Measurements from ENCODE around the gene MED13L. TPM values are rescaled to one million over a fixed set of nuclear protein-coding genes. Genes with fewer than 3 reads are reported as not detected.

Gene MED13L
- total and polyA plus RNA-seq, 2 of the 4 experiments (the other 2 are of a cell fraction), result 17.9 to 49.1 TPM

DNA sequence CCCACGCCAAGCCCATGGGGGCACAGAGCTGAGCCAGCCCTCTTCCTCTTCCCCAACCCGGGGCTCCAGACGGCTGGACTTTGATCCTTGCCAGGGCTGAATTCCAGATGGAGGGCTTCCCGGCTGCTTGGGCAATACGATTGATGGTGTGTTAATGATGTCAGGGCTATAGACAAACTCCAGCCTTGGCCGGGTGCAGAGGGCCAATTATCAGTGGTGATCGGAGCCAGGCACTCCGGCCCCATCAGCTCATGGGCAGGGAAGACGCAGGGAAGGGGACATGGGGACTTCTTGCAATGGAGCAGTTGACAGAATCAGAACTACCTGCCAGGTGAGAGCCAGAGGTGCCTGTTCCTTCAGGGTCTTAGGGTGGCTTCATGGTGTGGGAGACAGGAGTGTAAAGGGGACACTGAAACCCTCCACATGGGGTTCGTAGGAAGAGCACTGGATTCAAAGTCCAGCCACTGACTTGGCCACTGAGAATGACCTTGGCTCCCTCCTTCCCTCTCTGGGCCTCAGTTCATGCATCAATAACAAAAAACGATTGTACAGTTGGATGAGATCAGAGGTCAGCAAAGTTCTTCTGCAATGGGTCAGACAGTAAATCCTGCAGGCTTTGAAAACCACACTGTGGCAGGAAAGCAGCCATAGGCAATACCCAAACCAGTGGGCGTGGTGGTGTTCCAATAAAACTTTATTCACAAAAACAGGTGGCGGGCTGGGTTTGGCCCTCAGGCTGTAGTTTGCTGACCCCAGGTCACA, 333.7 kb downstream of the MED13L start:
- Histone ChIP-seq H3K9me3 (ENCODE audit: control insufficient read depth, insufficient read depth, low read length) (no peaks in the 10 kb centered on the region), H4K8ac (ENCODE audit: low read depth in 2 of 2, low read length in 2 of 2) (no peak overlapping the region), H3K27me3 (ENCODE audit: control insufficient read depth, insufficient read depth, low read length) (no peaks in the 10 kb centered on the region), H4K20me1 (ENCODE audit: insufficient read depth, low read length) (no peaks in the 10 kb centered on the region), H3K4me3 (ENCODE audit: insufficient read depth, low read depth, low read length) (no peak overlapping the region), H3K79me1 (ENCODE audit: low read depth in 1 of 2, low read length in 2 of 2) (no peaks in the 10 kb centered on the region), H2BK20ac (ENCODE audit: low read depth, low read length) (no peak overlapping the region), H4K91ac (ENCODE audit: insufficient read depth, low read depth, low read length) (no peak overlapping the region), H2BK120ac (ENCODE audit: low read depth, low read length) (no peak overlapping the region), H2BK15ac (ENCODE audit: low read depth, low read length) (no peak overlapping the region), H3K56ac (ENCODE audit: extremely low read depth, insufficient read depth, low read length) (no peak overlapping the region), H3K4ac (ENCODE audit: low read depth, low read length) (no peak overlapping the region), H3K14ac (replicated peaks; ENCODE audit: low read depth, low read length) (no peak overlapping the region), H2AFZ (replicated peaks; ENCODE audit: low read length, poor library complexity) (no peak overlapping the region), H3K23ac (ENCODE audit: low read depth, low read length) (no peak overlapping the region), H3K4me1 (ENCODE audit: control insufficient read depth, insufficient read depth, low read length) (no peaks in the 10 kb centered on the region; the same call in 1 of the 2 replicates), H2BK5ac (ENCODE audit: low read depth, low read length, poor library complexity, severe bottlenecking) (no peak overlapping the region), H2AK9ac (replicated peaks; ENCODE audit: low read depth, low read length, poor library complexity) (no peak overlapping the region), H3K36me3 (ENCODE audit: control insufficient read depth, insufficient read depth, low read length) (no peaks in the 10 kb centered on the region), H3K9me1 (ENCODE audit: insufficient read depth, low read length) (no peaks in the 10 kb centered on the region; the same call in none of the 2 replicates), H2AK5ac (ENCODE audit: low read depth, low read length) (no peak overlapping the region), H3K27ac (ENCODE audit: insufficient read depth, low read length) (no peak overlapping the region), H4K5ac (ENCODE audit: low read depth, low read length) (no peak overlapping the region), H3K9ac (ENCODE audit: low read depth, low read length) (no peak overlapping the region), H3K18ac (ENCODE audit: low read depth, low read length) (no peak overlapping the region), H3K4me2 (ENCODE audit: low read depth, low read length) (no peak overlapping the region)
- WGBS, 2 experiments (ENCODE audit: extremely low coverage in 2 of 2, insufficient read length in 1 of 2), result 25% methylated on average over 2 of the region's 13 CpGs; no CpG with 5 or more reads in 1 of the 2 experiments
- TF ChIP-seq NFE2L2 (IDR thresholded peaks at IDR 0.05; ENCODE audit: low read depth, low read length), result no peak
- TF ChIP-seq MXI1 (IDR thresholded peaks at IDR 0.05; ENCODE audit: borderline replicate concordance, low read depth, low read length), result no peak
- no peak for TF ChIP-seq CEBPB (IDR thresholded peaks at IDR 0.05; ENCODE audit: low read depth, low read length)
- no peak for TF ChIP-seq CHD1 (IDR thresholded peaks at IDR 0.05; ENCODE audit: low read depth, low read length)
- no peak for TF ChIP-seq MAFK (IDR thresholded peaks at IDR 0.05; ENCODE audit: low read depth, low read length)
- no peak for TF ChIP-seq FOS (IDR thresholded peaks at IDR 0.05; ENCODE audit: low read depth, low read length)
- TF ChIP-seq RFX5 (IDR thresholded peaks at IDR 0.05; ENCODE audit: low read depth, low read length), result no peak
- no peak for TF ChIP-seq SMC3 (IDR thresholded peaks at IDR 0.05; ENCODE audit: low read depth, low read length)
- TF ChIP-seq, protein P1, sequence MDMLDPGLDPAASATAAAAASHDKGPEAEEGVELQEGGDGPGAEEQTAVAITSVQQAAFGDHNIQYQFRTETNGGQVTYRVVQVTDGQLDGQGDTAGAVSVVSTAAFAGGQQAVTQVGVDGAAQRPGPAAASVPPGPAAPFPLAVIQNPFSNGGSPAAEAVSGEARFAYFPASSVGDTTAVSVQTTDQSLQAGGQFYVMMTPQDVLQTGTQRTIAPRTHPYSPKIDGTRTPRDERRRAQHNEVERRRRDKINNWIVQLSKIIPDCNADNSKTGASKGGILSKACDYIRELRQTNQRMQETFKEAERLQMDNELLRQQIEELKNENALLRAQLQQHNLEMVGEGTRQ (IDR thresholded peaks at IDR 0.05; ENCODE audit: low read depth, low read length), result no peak
- no peak for TF ChIP-seq RAD21 (IDR thresholded peaks at IDR 0.05; ENCODE audit: low read length)
- TF ChIP-seq CTCF (conservative IDR thresholded peaks at IDR 0.05; ENCODE audit: low read depth, low read length), result no peak
- TF ChIP-seq POLR2A (IDR thresholded peaks at IDR 0.05; ENCODE audit: low read depth, low read length), result no peak
- TF ChIP-seq, protein P2, sequence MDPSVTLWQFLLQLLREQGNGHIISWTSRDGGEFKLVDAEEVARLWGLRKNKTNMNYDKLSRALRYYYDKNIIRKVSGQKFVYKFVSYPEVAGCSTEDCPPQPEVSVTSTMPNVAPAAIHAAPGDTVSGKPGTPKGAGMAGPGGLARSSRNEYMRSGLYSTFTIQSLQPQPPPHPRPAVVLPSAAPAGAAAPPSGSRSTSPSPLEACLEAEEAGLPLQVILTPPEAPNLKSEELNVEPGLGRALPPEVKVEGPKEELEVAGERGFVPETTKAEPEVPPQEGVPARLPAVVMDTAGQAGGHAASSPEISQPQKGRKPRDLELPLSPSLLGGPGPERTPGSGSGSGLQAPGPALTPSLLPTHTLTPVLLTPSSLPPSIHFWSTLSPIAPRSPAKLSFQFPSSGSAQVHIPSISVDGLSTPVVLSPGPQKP (IDR thresholded peaks at IDR 0.05; ENCODE audit: borderline replicate concordance, low read depth, low read length), result no peak
- TF ChIP-seq MAZ (IDR thresholded peaks at IDR 0.05; ENCODE audit: borderline replicate concordance, low read depth, low read length), result no peak
- no peak for TF ChIP-seq RCOR1 (IDR thresholded peaks at IDR 0.05; ENCODE audit: insufficient replicate concordance, low read length)
- TF ChIP-seq BHLHE40 (IDR thresholded peaks at IDR 0.05; ENCODE audit: low read depth, low read length), result no peak
- in situ Hi-C loops (cut with MboI; ENCODE audit: low sequenced_read_pairs) (no loop called here), intact Hi-C loops (cut with micrococcal nuclease) (no loop called here), dilution Hi-C loops (cut with HindIII; ENCODE audit: low sequenced_read_pairs, unreplicated experiment) (no loop called here)
- ATAC-seq (ENCODE audit: low read depth), result no peak
- ChIA-PET POLR2A (ENCODE audit: unreplicated experiment) (no interaction called here), CTCF (no interaction called here)
- DNase-seq, result no peak
- no TSS peak for BruUV-seq (replicated peaks)
